IPS-NIHi7 (cell line): ENCODE measurements around the gene CTAGE9.

Source experiments
- DNase-seq: peaks from one replicate; pipeline ENCODE4 v3.0.0; 2012; ENCODE audit warnings: mixed read lengths; ENCODE audit errors: extremely low spot score

CTAGE9 gene

GRCh38 chr6:131673184-131673583, 37.6 kb downstream of the CTAGE9 start:
- no peak for DNase-seq

DNA sequence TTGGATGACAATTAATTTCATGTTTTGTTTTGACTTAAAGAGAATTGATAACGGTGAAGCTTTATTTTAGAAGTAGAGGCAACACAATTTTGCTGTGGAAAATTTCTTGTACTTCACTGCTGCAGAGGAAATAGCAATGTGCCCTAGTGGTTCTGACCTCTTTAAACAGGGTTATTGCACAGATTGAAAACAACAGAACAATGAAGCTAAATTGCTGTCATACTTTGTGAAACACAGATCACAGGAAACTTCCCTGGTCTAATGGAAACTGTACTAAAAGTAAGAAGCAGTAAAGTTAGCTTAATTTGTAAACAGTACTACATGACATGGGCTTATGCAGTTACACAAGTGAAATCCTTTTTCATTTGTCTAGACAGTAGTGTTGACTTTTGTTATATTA, 40.9 kb downstream of the CTAGE9 start:
- DNase-seq, result no peak

DNA sequence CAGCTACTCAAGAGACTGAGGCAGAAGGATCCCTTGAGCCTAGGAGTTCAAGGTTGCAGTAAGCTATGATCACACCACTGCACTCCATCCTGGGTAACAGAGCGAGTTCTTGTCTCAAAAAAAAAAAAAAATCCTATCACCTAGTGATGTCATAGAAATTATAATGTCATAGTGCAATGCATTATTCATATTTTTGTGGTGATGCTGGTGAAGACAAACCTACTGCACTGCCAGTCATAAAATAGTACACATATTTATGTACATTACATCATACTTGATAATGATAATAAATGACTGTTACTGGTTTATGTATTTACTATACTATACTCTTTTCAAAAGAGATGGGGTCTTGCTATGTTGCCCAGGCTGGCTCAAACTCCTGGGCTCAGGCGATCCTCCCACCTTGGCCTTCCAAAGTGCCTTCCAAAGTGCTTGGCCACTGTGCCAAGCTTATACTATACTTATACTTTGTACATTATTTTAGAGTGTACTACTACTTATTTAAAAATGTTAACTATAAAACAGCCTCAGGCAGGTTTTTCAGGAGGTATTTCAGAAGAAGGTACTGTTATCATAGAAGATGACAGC, 47.1 kb downstream of the CTAGE9 start:
- DNase-seq, result no peak

GRCh38 chr6:131660195-131660594, 50.6 kb downstream of the CTAGE9 start:
- no peak for DNase-seq
